AG09319 (cell line): Measurements from ENCODE around the gene UBXN4.

ENCODE experiments used
- DNase-seq: peaks from one replicate; pipeline ENCODE4 v3.0.0-alpha.2; 2010; ENCODE audit warnings: low read depth; ENCODE audit errors: extremely low read depth
- CTCF ChIP-seq: IDR thresholded peaks from 2 replicates; pipeline ENCODE4 v1.5.1; 2011; ENCODE audit warnings: low read depth, mild to moderate bottlenecking, inconsistent platforms, low read length, moderate library complexity

UBXN4 gene

GRCh38 chr2:135762530-135762929, 20.9 kb downstream of the UBXN4 start:
- TF ChIP-seq CTCF = no peak
- DNase-seq = no peak

- TF ChIP-seq CTCF = no peak
Observed at GRCh38 chr2:135768863-135769262, 27.2 kb downstream of the UBXN4 start.

GRCh38 chr2:135773319-135773718, 31.7 kb downstream of the UBXN4 start:
- no peak for DNase-seq
- no peak for TF ChIP-seq CTCF

More at GRCh38 chr2:135768863-135769262, 27.2 kb downstream of the UBXN4 start:
- no peak for DNase-seq

GRCh38 chr2:135773917-135774316, 32.3 kb downstream of the UBXN4 start:
- no peak for DNase-seq
- TF ChIP-seq CTCF = no peak

- DNase-seq = peak; percentile 40
- TF ChIP-seq CTCF = no peak
Observed at GRCh38 chr2:135775420-135775819, 33.8 kb downstream of the UBXN4 start.

- TF ChIP-seq CTCF = no peak
- DNase-seq = no peak
Observed at GRCh38 chr2:135776367-135776766, 34.7 kb downstream of the UBXN4 start.

- no peak for TF ChIP-seq CTCF
- DNase-seq = no peak
Observed at GRCh38 chr2:135782231-135782630, 40.6 kb downstream of the UBXN4 start.

GRCh38 chr2:135783439-135783838, 41.8 kb downstream of the UBXN4 start:
- no peak for DNase-seq
- no peak for TF ChIP-seq CTCF
